NT2/D1 (cell line): Measurements from ENCODE around the gene ALPI.

Experiments
- DNase-seq: peaks from one replicate; pipeline ENCODE4 v3.0.0-alpha.2; 2011; ENCODE audit warnings: low read depth, low spot score
- H3K27me3 ChIP-seq: 2 replicates; pipeline ENCODE4 v1.6.0; 2011; ENCODE audit warnings: mild to moderate bottlenecking; ENCODE audit not compliant: insufficient read length, insufficient read depth
- H3K36me3 ChIP-seq: 2 replicates; pipeline ENCODE4 v1.6.1; 2011; ENCODE audit warnings: mild to moderate bottlenecking, low read length, mixed read lengths; ENCODE audit not compliant: insufficient read depth, insufficient read length
- H3K4me1 ChIP-seq: 2 replicates; pipeline ENCODE4 v1.5.1; 2011; ENCODE audit not compliant: insufficient read depth, insufficient read length
- H3K4me3 ChIP-seq: 2 replicates; pipeline ENCODE4 v1.5.1; 2011; ENCODE audit warnings: low read depth; ENCODE audit not compliant: insufficient read length
- H3K9ac ChIP-seq: 2 replicates; pipeline ENCODE4 v1.6.0; 2011; ENCODE audit warnings: low read depth; ENCODE audit not compliant: insufficient read length
- H3K9me3 ChIP-seq: 2 replicates; pipeline ENCODE4 v1.5.1; 2011; ENCODE audit warnings: mild to moderate bottlenecking, low read length; ENCODE audit not compliant: insufficient read depth
- SUZ12 ChIP-seq: IDR thresholded peaks from 2 replicates; pipeline ENCODE4 v1.6.1; 2011; ENCODE audit not compliant: insufficient read length, insufficient read depth; ENCODE audit errors: extremely low read depth
- YY1 ChIP-seq: IDR thresholded peaks from 2 replicates; pipeline ENCODE4 v1.6.1; 2011; ENCODE audit not compliant: insufficient read length, insufficient read depth
- ZNF274 ChIP-seq: IDR thresholded peaks from 2 replicates; pipeline ENCODE4 v1.6.1; 2011; ENCODE audit warnings: mild to moderate bottlenecking, low read depth, low read length

Gene ALPI

GRCh38 chr2:232473467-232473890 is 17.5 kb downstream of the ALPI start:
- Histone ChIP-seq H3K4me3 (no peak overlapping the region), H3K36me3 (no peaks in the 10 kb centered on the region), H3K9ac (no peak overlapping the region), H3K27me3 (peaks cover 4% of the 10 kb centered on the region), H3K9me3 (peaks cover 7% of the 10 kb centered on the region; the same call in 1 of the 2 replicates), H3K4me1 (peaks cover 2% of the 10 kb centered on the region)
- no peak for DNase-seq
- TF ChIP-seq YY1 (no peak), ZNF274 (no peak), SUZ12 (no peak)

GRCh38 chr2:232476045-232476444 is 20.1 kb downstream of the ALPI start:
- Histone ChIP-seq H3K9me3 (peaks cover 7% of the 10 kb centered on the region; the same call in 1 of the 2 replicates), H3K4me3 (no peak overlapping the region), H3K4me1 (peaks cover 3% of the 10 kb centered on the region), H3K27me3 (peaks cover 6% of the 10 kb centered on the region), H3K36me3 (no peaks in the 10 kb centered on the region), H3K9ac (no peak overlapping the region)
- TF ChIP-seq ZNF274 (no peak), YY1 (no peak), SUZ12 (no peak)
- DNase-seq = no peak

GRCh38 chr2:232476791-232477190 is 20.8 kb downstream of the ALPI start:
- no peak for TF ChIP-seq SUZ12
- TF ChIP-seq YY1 = no peak
- no peak for TF ChIP-seq ZNF274
- Histone ChIP-seq H3K27me3 (peaks cover 6% of the 10 kb centered on the region), H3K36me3 (no peaks in the 10 kb centered on the region), H3K4me1 (peaks cover 3% of the 10 kb centered on the region), H3K9ac (no peak overlapping the region), H3K9me3 (peaks cover 7% of the 10 kb centered on the region; the same call in 1 of the 2 replicates), H3K4me3 (no peak overlapping the region)
- no peak for DNase-seq

- no peak for TF ChIP-seq SUZ12
- TF ChIP-seq ZNF274 = no peak
- TF ChIP-seq YY1 = no peak
- Histone ChIP-seq H3K27me3 (peaks cover 13% of the 10 kb centered on the region), H3K9me3 (no peaks in the 10 kb centered on the region), H3K4me1 (peaks cover 3% of the 10 kb centered on the region), H3K4me3 (no peak overlapping the region), H3K9ac (no peak overlapping the region), H3K36me3 (no peaks in the 10 kb centered on the region)
- no peak for DNase-seq
Observed at GRCh38 chr2:232477751-232478510, 22.0 kb downstream of the ALPI start.

- peaks cover 21% of the 10 kb centered on the region for H3K27me3 ChIP-seq
- TF ChIP-seq ZNF274 (no peak), YY1 (no peak), SUZ12 (no peak)
- H3K36me3 ChIP-seq = no peaks in the 10 kb centered on the region
- no peaks in the 10 kb centered on the region for H3K9me3 ChIP-seq
- no peak for DNase-seq
- no peak overlapping the region for H3K9ac ChIP-seq
- peaks cover 3% of the 10 kb centered on the region for H3K4me1 ChIP-seq
- no peak overlapping the region for H3K4me3 ChIP-seq
Observed at GRCh38 chr2:232478571-232479340, 22.8 kb downstream of the ALPI start.

GRCh38 chr2:232479341-232480200 is 23.6 kb downstream of the ALPI start:
- no peak overlapping the region for H3K9ac ChIP-seq
- TF ChIP-seq SUZ12 = no peak
- TF ChIP-seq YY1 = no peak
- TF ChIP-seq ZNF274 = no peak
- H3K9me3 ChIP-seq = no peaks in the 10 kb centered on the region
- H3K27me3 ChIP-seq = peaks cover 27% of the 10 kb centered on the region
- H3K36me3 ChIP-seq = no peaks in the 10 kb centered on the region
- peaks cover 3% of the 10 kb centered on the region for H3K4me1 ChIP-seq
- no peak for DNase-seq
- no peak overlapping the region for H3K4me3 ChIP-seq
